ENCODE measurements around the gene NOX5.
"Not testable (repeated sequence)": the region's sequence is repeated elsewhere in the genome, so short reads cannot be mapped to it uniquely, and the experiment has no call there.

Gene NOX5, protein sequence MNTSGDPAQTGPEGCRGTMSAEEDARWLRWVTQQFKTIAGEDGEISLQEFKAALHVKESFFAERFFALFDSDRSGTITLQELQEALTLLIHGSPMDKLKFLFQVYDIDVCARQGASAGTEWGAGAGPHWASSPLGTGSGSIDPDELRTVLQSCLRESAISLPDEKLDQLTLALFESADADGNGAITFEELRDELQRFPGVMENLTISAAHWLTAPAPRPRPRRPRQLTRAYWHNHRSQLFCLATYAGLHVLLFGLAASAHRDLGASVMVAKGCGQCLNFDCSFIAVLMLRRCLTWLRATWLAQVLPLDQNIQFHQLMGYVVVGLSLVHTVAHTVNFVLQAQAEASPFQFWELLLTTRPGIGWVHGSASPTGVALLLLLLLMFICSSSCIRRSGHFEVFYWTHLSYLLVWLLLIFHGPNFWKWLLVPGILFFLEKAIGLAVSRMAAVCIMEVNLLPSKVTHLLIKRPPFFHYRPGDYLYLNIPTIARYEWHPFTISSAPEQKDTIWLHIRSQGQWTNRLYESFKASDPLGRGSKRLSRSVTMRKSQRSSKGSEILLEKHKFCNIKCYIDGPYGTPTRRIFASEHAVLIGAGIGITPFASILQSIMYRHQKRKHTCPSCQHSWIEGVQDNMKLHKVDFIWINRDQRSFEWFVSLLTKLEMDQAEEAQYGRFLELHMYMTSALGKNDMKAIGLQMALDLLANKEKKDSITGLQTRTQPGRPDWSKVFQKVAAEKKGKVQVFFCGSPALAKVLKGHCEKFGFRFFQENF

DNA sequence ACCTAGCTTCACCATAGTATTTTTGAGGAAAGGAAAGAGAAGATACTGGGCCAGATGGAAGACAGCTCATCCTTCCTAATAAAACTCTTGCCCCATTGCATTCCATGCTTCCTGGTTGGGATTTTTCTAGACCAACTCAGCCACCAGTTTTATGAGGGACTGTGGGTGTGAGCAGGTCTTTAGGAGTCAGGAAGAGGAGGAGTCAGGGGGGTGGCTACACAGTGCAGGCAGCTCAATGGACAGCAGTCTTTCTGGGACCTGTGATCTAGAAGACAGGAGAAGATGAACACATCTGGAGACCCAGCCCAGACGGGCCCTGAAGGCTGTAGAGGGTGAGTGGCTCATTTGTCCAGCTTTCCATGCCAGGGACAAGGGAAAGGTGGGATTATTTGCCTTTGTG is at the start of gene NOX5:
NOX5 (plus strand) TSS at position 242 of the 400 bp plus-strand sequence; CDS start at position 283, 41 bp downstream.
- DNase-seq: no peak

DNA sequence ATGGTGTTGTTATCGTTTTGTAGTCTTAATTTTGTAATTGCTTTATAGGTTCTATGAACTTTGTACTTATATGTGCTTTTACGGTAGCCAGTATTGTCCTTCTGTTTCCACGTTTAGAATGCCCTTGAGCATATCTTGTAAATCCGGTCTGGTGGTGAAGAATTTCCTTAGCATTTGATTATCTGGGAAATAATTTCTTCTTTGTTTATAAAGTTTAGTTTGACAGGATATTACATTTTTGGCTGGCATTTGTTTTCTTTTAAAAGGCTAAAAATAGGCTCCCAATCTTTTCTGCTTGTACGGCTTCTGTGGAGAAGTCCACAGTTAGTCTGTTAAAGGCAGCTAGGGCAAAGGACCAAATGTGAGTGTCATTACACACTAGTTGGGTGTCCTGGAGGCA is 47.5 kb upstream of the NOX5 start:
- DNase-seq: no peak

- no peak for DNase-seq
Observed at GRCh38 chr15:68967948-68968347, 46.5 kb upstream of the NOX5 start.

GRCh38 chr15:68969298-68969697 is 45.2 kb upstream of the NOX5 start:
- no peak for DNase-seq

DNA sequence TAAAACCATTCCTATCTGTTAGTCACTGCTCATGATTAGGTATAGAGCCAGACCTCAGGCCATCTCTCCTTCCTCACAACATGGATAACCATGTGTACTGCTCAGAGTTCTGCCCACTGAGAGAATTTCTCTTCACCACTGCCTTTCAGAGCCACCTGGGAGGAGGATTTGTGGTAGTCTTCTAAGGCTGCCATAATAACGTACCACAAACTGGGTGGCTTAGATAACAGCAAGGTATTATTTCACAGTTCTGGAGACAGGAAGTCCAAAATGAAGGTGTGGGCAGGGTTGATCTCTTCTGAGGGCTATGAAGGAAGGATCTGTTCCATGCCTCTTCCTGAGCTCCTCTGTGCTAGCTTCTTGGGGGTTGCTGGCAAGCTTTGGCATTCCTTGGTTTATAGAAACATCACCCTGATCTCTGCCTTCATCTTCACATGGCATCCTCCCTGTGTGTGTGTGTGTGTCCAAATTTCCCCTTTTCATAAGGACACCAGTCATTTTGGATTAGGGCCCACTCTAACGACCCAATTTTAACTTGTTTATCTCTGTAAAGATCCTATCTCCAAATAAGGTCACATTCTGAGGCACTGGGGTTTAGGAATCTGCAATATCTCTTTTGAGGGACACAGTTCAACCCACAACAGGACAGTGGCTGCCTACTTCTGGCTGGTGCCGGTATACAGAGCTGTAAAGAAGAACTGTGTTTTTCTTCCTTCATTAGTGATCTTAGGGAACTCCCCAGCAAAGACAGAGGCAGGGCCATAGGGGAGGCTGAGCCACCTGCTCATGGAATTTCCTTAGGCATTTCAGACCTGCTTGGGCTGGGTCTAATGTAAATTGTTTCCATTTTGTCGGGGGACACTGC is 42.1 kb upstream of the NOX5 start:
- DNase-seq: no peak

- DNase-seq: not testable (repeated sequence)
Observed at GRCh38 chr15:68975651-68976160, 38.8 kb upstream of the NOX5 start.

DNA sequence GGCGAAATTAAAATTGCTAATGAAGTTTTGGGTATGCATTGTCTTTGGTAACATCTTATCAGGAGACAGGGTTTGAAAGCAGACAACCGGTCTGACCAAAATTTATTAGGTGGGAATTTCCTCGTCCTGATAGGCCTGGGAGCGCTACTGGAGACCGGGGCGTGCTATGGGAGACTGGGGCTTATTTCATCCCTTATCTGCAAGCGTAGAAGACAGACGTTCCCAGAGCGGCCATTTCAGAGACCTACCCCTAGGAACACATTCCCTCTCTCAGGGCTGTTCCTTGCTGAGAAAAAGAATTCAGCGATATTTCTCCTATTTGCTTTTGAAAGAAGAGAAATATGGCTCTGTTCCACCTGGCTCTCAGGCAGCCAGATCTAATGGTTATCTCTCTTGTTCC is 37.1 kb upstream of the NOX5 start:
- not testable (repeated sequence) for DNase-seq

GRCh38 chr15:68979006-68979405 is 35.5 kb upstream of the NOX5 start:
- no peak for DNase-seq

GRCh38 chr15:68979816-68980215 is 34.7 kb upstream of the NOX5 start:
- DNase-seq: no peak

DNA sequence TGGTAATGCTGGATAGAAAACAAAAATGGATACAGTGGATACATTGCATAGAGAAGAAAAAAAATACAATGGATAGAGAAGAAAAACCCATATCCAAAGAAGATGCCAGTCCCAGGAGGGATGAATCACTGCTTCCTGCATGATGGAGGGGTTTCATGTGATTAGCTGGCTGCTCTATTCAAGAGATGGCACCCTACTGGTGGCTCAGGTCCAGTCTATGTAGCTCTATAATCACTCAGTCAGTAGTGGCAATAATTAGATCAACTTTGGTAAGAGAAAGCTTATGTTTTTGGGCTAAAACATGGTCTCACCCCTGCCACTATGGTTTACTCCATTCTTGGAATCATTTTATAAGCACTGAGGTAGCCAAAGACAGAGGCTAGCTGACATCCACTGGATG is 33.7 kb upstream of the NOX5 start:
- no peak for DNase-seq

DNA sequence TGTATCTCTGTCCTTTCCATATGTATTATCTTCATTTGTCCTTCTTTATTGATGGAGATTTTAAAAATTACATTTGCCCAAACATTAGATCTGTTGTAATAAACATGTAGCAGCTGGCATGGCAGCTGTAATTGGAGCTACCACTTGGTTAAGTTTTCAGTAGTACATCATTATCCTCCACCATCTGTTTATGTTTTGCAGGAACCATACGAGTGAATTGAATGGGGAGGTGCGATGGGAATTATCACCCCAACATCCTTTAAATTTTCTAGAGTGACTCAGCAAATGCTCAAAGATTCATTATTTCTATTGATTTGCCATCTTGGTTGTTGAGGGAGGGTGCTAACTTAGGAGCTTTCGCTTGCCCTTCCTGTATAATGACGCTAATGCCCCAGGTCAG is 32.6 kb upstream of the NOX5 start:
- DNase-seq: no peak

DNA sequence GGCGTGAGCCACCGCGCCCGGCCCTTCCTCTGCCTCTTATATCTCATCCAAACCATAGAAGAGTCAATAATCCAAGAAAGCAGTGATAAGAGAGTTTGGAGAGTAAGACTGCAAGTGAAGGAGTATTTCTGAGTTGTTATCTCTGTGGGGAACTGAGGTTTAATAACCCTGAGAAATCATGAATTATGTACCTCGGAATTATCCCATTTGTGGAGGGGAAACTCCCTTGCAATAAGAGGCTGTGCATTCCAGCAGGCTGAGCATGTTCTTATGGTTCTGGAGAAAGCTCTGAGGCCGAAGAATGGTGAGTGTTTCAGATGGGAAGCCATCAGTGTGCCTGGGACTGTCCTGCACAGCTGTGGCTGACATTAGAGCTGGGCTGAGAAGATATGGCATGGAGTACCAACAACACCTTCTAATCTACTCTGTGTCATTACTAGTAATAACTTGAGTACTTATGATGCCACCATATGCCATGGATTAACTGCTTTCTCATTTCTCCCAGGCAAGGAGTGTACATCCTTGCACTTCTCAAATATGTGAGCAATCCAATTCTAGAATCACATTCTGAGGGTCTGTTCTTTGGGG is 31.4 kb upstream of the NOX5 start:
- DNase-seq: no peak

DNA sequence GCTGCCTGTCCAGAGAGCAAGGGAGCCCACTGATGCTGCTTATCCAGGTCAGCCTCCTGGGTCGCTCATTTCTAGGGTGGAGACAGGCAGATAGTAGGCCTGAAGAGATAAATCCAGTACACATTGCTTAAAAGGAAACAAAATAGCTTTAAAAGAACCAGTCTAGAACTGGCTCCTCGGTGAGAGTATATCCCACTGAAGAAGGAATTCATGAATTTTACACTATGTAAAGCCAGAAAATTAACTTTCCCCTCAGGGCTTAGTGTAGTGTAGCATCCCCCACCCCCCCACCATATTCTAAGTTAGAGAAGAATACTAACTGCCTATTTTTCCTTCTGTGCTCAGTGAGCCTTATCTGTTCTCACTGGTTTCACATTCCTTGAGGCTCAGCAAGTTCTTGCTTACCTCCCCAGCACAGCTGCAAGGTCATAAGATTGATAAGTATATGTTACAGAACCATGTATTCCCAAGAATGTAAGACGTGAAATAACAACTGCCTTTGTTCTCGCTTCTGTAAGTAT is 30.5 kb upstream of the NOX5 start:
- no peak for DNase-seq

DNA sequence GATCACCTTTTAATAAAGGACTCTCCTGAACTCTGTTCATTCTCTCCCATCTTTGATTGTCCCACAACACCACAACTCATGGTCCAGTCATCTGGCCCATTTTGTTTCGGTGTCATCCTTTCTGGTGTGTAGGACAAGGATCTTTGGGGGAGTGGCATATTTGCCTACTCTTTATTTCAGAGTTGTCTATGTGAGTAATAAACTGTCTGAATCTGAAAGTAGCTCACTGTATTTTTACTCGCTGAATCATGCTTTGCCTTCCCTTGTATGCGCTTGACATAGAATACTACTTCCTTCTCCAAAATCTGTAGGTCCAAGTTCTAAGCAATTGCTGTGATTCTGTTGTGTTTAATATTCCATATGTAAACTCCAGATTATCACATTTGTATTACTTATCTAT is 29.9 kb upstream of the NOX5 start:
- DNase-seq: no peak

DNA sequence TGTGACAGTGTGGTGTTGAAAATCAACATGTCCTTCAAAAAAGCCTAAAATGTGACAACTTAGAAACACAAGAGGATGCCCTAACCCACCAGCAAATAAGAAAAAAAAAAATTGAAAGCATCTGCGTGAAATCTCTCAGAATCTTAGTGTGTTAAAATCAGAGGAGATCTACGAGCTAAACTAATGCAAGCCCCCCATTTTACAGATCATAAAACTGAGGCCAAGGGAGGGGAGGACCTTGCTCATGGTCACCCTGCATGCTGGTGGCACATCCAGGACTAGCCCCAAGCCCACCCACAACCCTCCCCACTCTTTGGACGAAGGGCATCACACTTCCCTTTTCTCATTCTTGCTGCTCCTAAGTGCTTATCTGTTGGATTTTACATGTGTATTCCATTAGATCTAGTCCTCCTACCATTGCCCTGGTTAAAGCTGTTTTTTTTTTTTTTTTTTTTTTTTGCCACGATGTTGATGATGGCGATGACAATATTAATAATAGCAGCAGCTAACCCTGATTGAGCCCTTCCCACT is 29.1 kb upstream of the NOX5 start:
- no peak for DNase-seq

GRCh38 chr15:68986322-68986721 is 28.2 kb upstream of the NOX5 start:
- no peak for DNase-seq

- DNase-seq: no peak
Observed at GRCh38 chr15:68987120-68987519, 27.4 kb upstream of the NOX5 start.

GRCh38 chr15:68987676-68988075 is 26.8 kb upstream of the NOX5 start:
- DNase-seq: no peak

DNA sequence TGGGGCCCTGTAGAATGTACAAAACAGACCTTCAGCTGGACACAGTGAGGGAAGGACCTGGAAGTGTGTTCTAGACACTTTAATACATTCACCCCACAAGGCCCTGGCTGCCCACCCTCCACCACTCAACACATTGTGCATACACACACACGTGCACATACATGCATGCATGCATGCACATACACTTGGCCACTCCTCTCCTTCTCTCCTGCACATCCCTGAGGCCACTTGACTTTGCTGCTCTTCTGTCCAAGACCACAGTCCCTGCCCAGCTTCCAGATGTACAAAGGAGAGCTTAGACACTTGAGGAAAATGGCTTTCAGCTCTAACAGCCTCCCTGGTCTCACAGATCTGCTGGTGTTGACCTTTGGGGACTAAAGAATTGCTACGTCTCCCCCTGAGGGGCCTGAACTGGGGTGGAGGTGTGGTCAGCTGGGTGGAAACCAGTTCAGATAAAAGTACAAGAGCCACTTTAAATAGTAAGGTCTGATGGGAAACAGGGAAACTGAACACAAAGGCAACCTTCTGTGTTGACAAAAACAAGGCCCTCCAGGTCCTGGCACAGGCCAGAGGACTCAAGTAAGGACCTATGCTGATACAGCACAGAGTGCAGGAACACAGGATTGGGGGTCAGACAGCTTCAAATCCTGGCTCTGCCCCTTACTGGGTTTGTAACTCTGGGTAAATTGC is 24.8 kb upstream of the NOX5 start:
- no peak for DNase-seq

- DNase-seq: no peak
Observed at GRCh38 chr15:68990231-68990991, 24.1 kb upstream of the NOX5 start.

GRCh38 chr15:68990992-68991500 is 23.4 kb upstream of the NOX5 start:
- DNase-seq: no peak

Measured in NCI-H510A (cell line).